ENCODE measurements around the gene CMAS.
"Not testable (repeated sequence)": the region's sequence is repeated elsewhere in the genome, so short reads cannot be mapped to it uniquely, and the experiment has no call there.

Gene CMAS

GRCh38 chr12:22018860-22019259, 27.2 kb upstream of the CMAS start:
- no peak overlapping the region for H3K4me3 ChIP-seq
- no peak for DNase-seq (ENCODE audit: low read depth, low spot score)
- H3K36me3 ChIP-seq (ENCODE audit: insufficient read depth, low read length) = no peaks in the 10 kb centered on the region
- no peak overlapping the region for H3K9ac ChIP-seq (ENCODE audit: insufficient read length)
- H3K27ac ChIP-seq = no peak overlapping the region
- TF ChIP-seq FOXP2 (optimal IDR thresholded peaks at IDR 0.05; ENCODE audit: control extremely low read depth, extremely low read length, insufficient read depth) = no peak
- TF ChIP-seq EZH2 (IDR thresholded peaks at IDR 0.05) = no peak
- no peak for TF ChIP-seq POLR2AphosphoS5 (IDR thresholded peaks at IDR 0.05; ENCODE audit: borderline replicate concordance, low read depth, low read length)
- H3K9me3 ChIP-seq (ENCODE audit: low read depth, low read length) = no peaks in the 10 kb centered on the region

- H3K9ac ChIP-seq (ENCODE audit: insufficient read length); H3K9me3 ChIP-seq (ENCODE audit: low read depth, low read length); DNase-seq (ENCODE audit: low read depth, low spot score); H3K36me3 ChIP-seq (ENCODE audit: insufficient read depth, low read length); H3K27ac ChIP-seq; H3K4me3 ChIP-seq: not testable (repeated sequence)
Observed at GRCh38 chr12:22023489-22023888, 22.5 kb upstream of the CMAS start.

GRCh38 chr12:22029491-22029890, 16.5 kb upstream of the CMAS start:
- no peak overlapping the region for H3K4me3 ChIP-seq
- no peak overlapping the region for H3K9ac ChIP-seq (ENCODE audit: insufficient read length)
- no peak for TF ChIP-seq POLR2AphosphoS5 (IDR thresholded peaks at IDR 0.05; ENCODE audit: borderline replicate concordance, low read depth, low read length)
- no peak for TF ChIP-seq EZH2 (IDR thresholded peaks at IDR 0.05)
- no peak for TF ChIP-seq FOXP2 (optimal IDR thresholded peaks at IDR 0.05; ENCODE audit: control extremely low read depth, extremely low read length, insufficient read depth)
- H3K9me3 ChIP-seq (ENCODE audit: low read depth, low read length) = no peaks in the 10 kb centered on the region
- H3K36me3 ChIP-seq (ENCODE audit: insufficient read depth, low read length) = no peaks in the 10 kb centered on the region
- no peak overlapping the region for H3K27ac ChIP-seq
- DNase-seq (ENCODE audit: low read depth, low spot score) = no peak

- Histone ChIP-seq H3K9me3 (ENCODE audit: low read depth, low read length) (no peaks in the 10 kb centered on the region), H3K9ac (ENCODE audit: insufficient read length) (no peak overlapping the region), H3K4me3 (no peak overlapping the region), H3K27ac (no peak overlapping the region), H3K36me3 (ENCODE audit: insufficient read depth, low read length) (no peaks in the 10 kb centered on the region)
- TF ChIP-seq POLR2AphosphoS5 (IDR thresholded peaks at IDR 0.05; ENCODE audit: borderline replicate concordance, low read depth, low read length) (no peak), FOXP2 (optimal IDR thresholded peaks at IDR 0.05; ENCODE audit: control extremely low read depth, extremely low read length, insufficient read depth) (no peak), EZH2 (IDR thresholded peaks at IDR 0.05) (no peak)
- no peak for DNase-seq (ENCODE audit: low read depth, low spot score)
Observed at GRCh38 chr12:22029991-22030390, 16.0 kb upstream of the CMAS start.

- Histone ChIP-seq H3K9me3 (ENCODE audit: low read depth, low read length) (no peaks in the 10 kb centered on the region), H3K36me3 (ENCODE audit: insufficient read depth, low read length) (no peaks in the 10 kb centered on the region), H3K4me3 (no peak overlapping the region), H3K9ac (ENCODE audit: insufficient read length) (no peak overlapping the region), H3K27ac (no peak overlapping the region)
- no peak for DNase-seq (ENCODE audit: low read depth, low spot score)
- no peak for TF ChIP-seq POLR2AphosphoS5 (IDR thresholded peaks at IDR 0.05; ENCODE audit: borderline replicate concordance, low read depth, low read length)
- no peak for TF ChIP-seq FOXP2 (optimal IDR thresholded peaks at IDR 0.05; ENCODE audit: control extremely low read depth, extremely low read length, insufficient read depth)
- no peak for TF ChIP-seq EZH2 (IDR thresholded peaks at IDR 0.05)
Observed at GRCh38 chr12:22032732-22033131, 13.3 kb upstream of the CMAS start.

GRCh38 chr12:22034709-22035506, 11.1 kb upstream of the CMAS start:
- H3K4me3 ChIP-seq = 0 out of 2 replicates have a peak overlapping the region, but pooled peaks have one; percentile 15
- TF ChIP-seq POLR2AphosphoS5 (IDR thresholded peaks at IDR 0.05; ENCODE audit: borderline replicate concordance, low read depth, low read length) (no peak), FOXP2 (optimal IDR thresholded peaks at IDR 0.05; ENCODE audit: control extremely low read depth, extremely low read length, insufficient read depth) (no peak), EZH2 (IDR thresholded peaks at IDR 0.05) (no peak)
- no peaks in the 10 kb centered on the region for H3K9me3 ChIP-seq (ENCODE audit: low read depth, low read length)
- no peak overlapping the region for H3K9ac ChIP-seq (ENCODE audit: insufficient read length)
- H3K36me3 ChIP-seq (ENCODE audit: insufficient read depth, low read length) = no peaks in the 10 kb centered on the region
- no peak for DNase-seq (ENCODE audit: low read depth, low spot score)
- peak overlapping the region; percentile 43; the same call in 1 of the 2 replicates for H3K27ac ChIP-seq

- no peak for DNase-seq (ENCODE audit: low read depth, low spot score)
- Histone ChIP-seq H3K9ac (ENCODE audit: insufficient read length) (no peak overlapping the region), H3K4me3 (no peak overlapping the region), H3K27ac (no peak overlapping the region), H3K9me3 (ENCODE audit: low read depth, low read length) (no peaks in the 10 kb centered on the region), H3K36me3 (ENCODE audit: insufficient read depth, low read length) (no peaks in the 10 kb centered on the region)
- TF ChIP-seq POLR2AphosphoS5 (IDR thresholded peaks at IDR 0.05; ENCODE audit: borderline replicate concordance, low read depth, low read length) (no peak), FOXP2 (optimal IDR thresholded peaks at IDR 0.05; ENCODE audit: control extremely low read depth, extremely low read length, insufficient read depth) (no peak), EZH2 (IDR thresholded peaks at IDR 0.05) (no peak)
Observed at GRCh38 chr12:22037947-22038346, 8.1 kb upstream of the CMAS start.

GRCh38 chr12:22038734-22039133, 7.3 kb upstream of the CMAS start:
- Histone ChIP-seq H3K9ac (ENCODE audit: insufficient read length) (no peak overlapping the region), H3K9me3 (ENCODE audit: low read depth, low read length) (no peaks in the 10 kb centered on the region), H3K36me3 (ENCODE audit: insufficient read depth, low read length) (no peaks in the 10 kb centered on the region), H3K27ac (no peak overlapping the region), H3K4me3 (no peak overlapping the region)
- TF ChIP-seq POLR2AphosphoS5 (IDR thresholded peaks at IDR 0.05; ENCODE audit: borderline replicate concordance, low read depth, low read length) (no peak), EZH2 (IDR thresholded peaks at IDR 0.05) (no peak), FOXP2 (optimal IDR thresholded peaks at IDR 0.05; ENCODE audit: control extremely low read depth, extremely low read length, insufficient read depth) (no peak)
- DNase-seq (ENCODE audit: low read depth, low spot score) = no peak

- H3K27ac ChIP-seq = no peak overlapping the region
- DNase-seq (ENCODE audit: low read depth, low spot score) = no peak
- H3K4me3 ChIP-seq = no peak overlapping the region
- H3K9ac ChIP-seq (ENCODE audit: insufficient read length) = no peak overlapping the region
- no peaks in the 10 kb centered on the region for H3K9me3 ChIP-seq (ENCODE audit: low read depth, low read length)
- no peaks in the 10 kb centered on the region for H3K36me3 ChIP-seq (ENCODE audit: insufficient read depth, low read length)
- no peak for TF ChIP-seq FOXP2 (optimal IDR thresholded peaks at IDR 0.05; ENCODE audit: control extremely low read depth, extremely low read length, insufficient read depth)
- TF ChIP-seq EZH2 (IDR thresholded peaks at IDR 0.05) = no peak
- TF ChIP-seq POLR2AphosphoS5 (IDR thresholded peaks at IDR 0.05; ENCODE audit: borderline replicate concordance, low read depth, low read length) = no peak
Observed at GRCh38 chr12:22039361-22039760, 6.7 kb upstream of the CMAS start.
